Activated CD8-positive, alpha-beta memory T cell treated with anti-CD3 and anti-CD28 coated beads, Interleukin-2, amount 50 U/mL, for 48 hours (primary cell): ENCODE results near the gene PEX13.

ENCODE experiments used
- DNase-seq: peaks from one replicate; pipeline ENCODE4 v3.0.0-alpha.2; 2020

The PEX13 gene

DNA sequence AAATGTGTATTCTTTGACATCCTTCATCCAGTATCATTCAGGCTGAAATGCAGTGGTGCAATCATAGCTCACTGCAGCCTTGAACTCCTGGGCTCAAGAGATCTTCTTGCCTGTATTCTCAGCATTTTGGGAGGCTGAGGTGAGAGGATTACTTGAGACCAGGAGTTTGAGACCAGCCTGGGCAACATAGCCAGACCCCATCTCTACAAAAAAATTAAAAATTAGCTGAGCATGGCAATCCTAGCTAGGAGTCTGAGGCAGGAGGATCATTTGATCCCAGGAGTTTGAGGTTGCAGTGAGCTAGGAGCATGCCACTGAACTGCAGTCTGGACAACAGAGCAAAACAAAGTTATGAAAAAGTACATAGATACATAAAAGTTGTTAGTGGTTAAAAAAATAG, 72.3 kb downstream of the PEX13 start:
- no peak for DNase-seq

DNA sequence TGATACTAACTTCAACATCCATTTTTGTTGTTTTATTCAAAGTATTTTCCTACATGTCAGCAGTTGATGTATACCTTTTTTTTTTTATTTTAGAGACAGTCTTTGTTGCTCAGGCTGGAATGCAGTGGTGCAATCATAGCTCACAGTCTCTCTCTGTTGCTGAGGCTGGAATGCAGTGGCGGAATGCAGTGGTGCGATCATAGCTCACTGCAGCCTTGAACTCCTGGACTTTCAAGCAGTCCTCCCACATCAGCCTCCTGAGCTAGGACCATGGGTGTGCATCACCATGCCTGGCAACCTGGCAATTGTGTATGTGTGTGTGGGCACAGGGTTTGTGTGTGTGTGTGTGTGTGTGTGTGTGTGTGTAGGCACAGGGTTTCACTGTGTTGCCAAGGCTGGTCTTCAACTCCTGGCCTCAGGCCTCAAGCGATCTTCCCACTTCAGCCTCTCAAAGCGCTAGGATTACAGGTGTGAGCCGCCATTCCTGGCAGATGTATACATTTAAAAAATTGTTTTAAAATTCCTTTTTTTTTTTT, 72.9 kb downstream of the PEX13 start:
- no peak for DNase-seq

- DNase-seq = no peak
Observed at GRCh38 chr2:61091485-61091884, 74.0 kb downstream of the PEX13 start.

GRCh38 chr2:61096438-61096837, 78.9 kb downstream of the PEX13 start:
- DNase-seq = no peak

GRCh38 chr2:61100801-61101200, 83.3 kb downstream of the PEX13 start:
- DNase-seq = no peak
